K562 (cell line): ENCODE measurements around the gene SLC7A4. TPM values are rescaled to one million over a fixed set of nuclear protein-coding genes. Genes with fewer than 3 reads are reported as not detected.
A peak's percentile ranks its signal among the peaks of the same experiment; 100 is the strongest.

ENCODE experiments used
- COPS2 ChIP-seq: fragments of 450-650 bp; conservative IDR thresholded peaks from 2 replicates; pipeline ENCODE4 v1.6.1; 2016; ENCODE audit warnings: mild to moderate bottlenecking, moderate library complexity
- DPF2 ChIP-seq: fragments of 450-650 bp; IDR thresholded peaks from 2 replicates; pipeline ENCODE4 v1.6.1; 2016
- ERF ChIP-seq: fragments of 450-650 bp; formaldehyde crosslinking; IDR thresholded peaks from 2 replicates; pipeline ENCODE4 v1.4.0; 2020; ENCODE audit warnings: mild to moderate bottlenecking, mixed read lengths
- ESRRA ChIP-seq: fragments of 450-650 bp; IDR thresholded peaks from 2 replicates; pipeline ENCODE4 v1.6.1; 2014; ENCODE audit warnings: low read depth, mild to moderate bottlenecking, moderate library complexity, borderline replicate concordance
- FOXP4 ChIP-seq: sonication (generic); formaldehyde crosslinking; IDR thresholded peaks from 2 replicates; pipeline ENCODE4 v1.8.0; 2022; ENCODE audit warnings: mild to moderate bottlenecking, missing genetic modification reagents, borderline replicate concordance
- HNRNPUL1 ChIP-seq: fragments of 200-400 bp; formaldehyde crosslinking; IDR thresholded peaks from 2 replicates; pipeline ENCODE4 v1.6.1; 2017; ENCODE audit warnings: low read length
- HOXB6 ChIP-seq: fragments of 250-450 bp; sonication (Bioruptor Pico); IDR thresholded peaks from 2 replicates; pipeline ENCODE4 v1.5.1; 2022; ENCODE audit warnings: mild to moderate bottlenecking, borderline replicate concordance
- HSF4 ChIP-seq: fragments of 250-450 bp; sonication (Bioruptor Pico); IDR thresholded peaks from 2 replicates; pipeline ENCODE4 v2.1.2; 2022; ENCODE audit warnings: mild to moderate bottlenecking, moderate library complexity, borderline replicate concordance
- KHSRP ChIP-seq: fragments of 450-650 bp; IDR thresholded peaks from 2 replicates; pipeline ENCODE4 v1.6.1; 2017
- MEF2D ChIP-seq: conservative IDR thresholded peaks from 2 replicates; pipeline ENCODE4 v1.6.1; 2016; ENCODE audit warnings: low read depth, missing genetic modification characterization, missing compliant biosample characterization
- NR2C1 ChIP-seq, 2 experiments: fragments of 450-650 bp; IDR thresholded peaks; 2 replicates each; pipeline ENCODE4 v1.6.1; 2017; ENCODE audit warnings: mild to moderate bottlenecking in 2 of 2, antibody characterized with exemption in 1 of 2, inconsistent platforms in 1 of 2, missing compliant biosample characterization in 1 of 2, missing genetic modification characterization in 1 of 2
- POLR2G ChIP-seq: fragments of 200-400 bp; formaldehyde crosslinking; IDR thresholded peaks from 2 replicates; pipeline ENCODE4 v1.6.1; 2017; ENCODE audit warnings: low read depth, mild to moderate bottlenecking, antibody characterized with exemption, low read length, moderate library complexity
- SAFB2 ChIP-seq: fragments of 200-400 bp; formaldehyde crosslinking; IDR thresholded peaks from 2 replicates; pipeline ENCODE4 v1.6.1; 2018; ENCODE audit warnings: borderline replicate concordance, low read length, low read depth, moderate library complexity; ENCODE audit not compliant: severe bottlenecking
- SP1 ChIP-seq: sonication (generic); formaldehyde crosslinking; IDR thresholded peaks from 2 replicates; pipeline ENCODE4 v1.8.1; 2022; ENCODE audit warnings: mild to moderate bottlenecking, missing genetic modification reagents
- TGIF2 ChIP-seq: sonication (generic); formaldehyde crosslinking; IDR thresholded peaks from 2 replicates; pipeline ENCODE4 v1.8.1; 2022; ENCODE audit warnings: mild to moderate bottlenecking, missing genetic modification reagents, moderate library complexity
- TSC22D4 ChIP-seq: fragments of 450-650 bp; IDR thresholded peaks from 2 replicates; pipeline ENCODE4 v1.6.1; 2016; ENCODE audit warnings: missing genetic modification characterization, missing biosample characterization, control low read depth
- ZBTB43 ChIP-seq: sonication (generic); formaldehyde crosslinking; IDR thresholded peaks from 2 replicates; pipeline ENCODE4 v1.8.0; 2023; ENCODE audit warnings: mild to moderate bottlenecking, missing genetic modification reagents
- ZBTB9 ChIP-seq: fragments of 450-650 bp; formaldehyde crosslinking; IDR thresholded peaks from 2 replicates; pipeline ENCODE4 v1.4.0; 2020; ENCODE audit warnings: mild to moderate bottlenecking, moderate library complexity
- ZNF239 ChIP-seq: fragments of 250-450 bp; sonication (Bioruptor Pico); IDR thresholded peaks from 2 replicates; pipeline ENCODE4 v1.4.0; 2020; ENCODE audit warnings: mild to moderate bottlenecking
- ZNF41 ChIP-seq: fragments of 250-450 bp; sonication (Bioruptor Pico); conservative IDR thresholded peaks from 2 replicates; pipeline ENCODE4 v1.4.0; 2020; ENCODE audit warnings: mild to moderate bottlenecking
- polyA plus RNA-seq, 8 experiments: library from polyadenylated mRNA; depleted of rRNA in 4 of 8; stranded (reverse) in 5 of 8; unstranded in 3 of 8; fragments of >200 nt; fragmentation: Nextera tagmentation in 2 of 8; fragmentation: Illumina TruSeq in 1 of 8; extraction: Ambion mirVana in 2 of 8; extraction: Trizol in 1 of 8; gene quantifications; 2 replicates each; pipeline versions ENCODE4 v1.2.1 to v1.2.3, GENCODE V29; 2011 to 2014; ENCODE audit warnings: inconsistent platforms in 1 of 8, missing spikeins in 1 of 8
- total RNA-seq, 7 experiments: library from RNA; depleted of rRNA in 6 of 7; stranded (reverse); fragments of >200 nt in 6 of 7; fragmentation: Illumina TruSeq in 2 of 7; extraction: Trizol in 2 of 7; gene quantifications; 2 replicates each; pipeline versions ENCODE4 v1.2.1 to v1.2.3, GENCODE V29; 2011 to 2021; ENCODE audit warnings: low replicate concordance in 1 of 7
- TF ChIP-seq, protein P1 (sequence below): fragments of 250-450 bp; sonication (Bioruptor Pico); IDR thresholded peaks from 2 replicates; pipeline ENCODE4 v1.8.0; 2021; ENCODE audit warnings: mild to moderate bottlenecking, moderate library complexity
- TF ChIP-seq, protein P2 (sequence below): fragments of 450-650 bp; IDR thresholded peaks from 2 replicates; pipeline ENCODE4 v1.6.1; 2016; ENCODE audit warnings: antibody characterized with exemption

The SLC7A4 gene
- total and polyA plus RNA-seq, 9 of the 15 experiments (the other 6 are each of a cell fraction or from before 2014, with no cell fraction given) = not detected

DNA sequence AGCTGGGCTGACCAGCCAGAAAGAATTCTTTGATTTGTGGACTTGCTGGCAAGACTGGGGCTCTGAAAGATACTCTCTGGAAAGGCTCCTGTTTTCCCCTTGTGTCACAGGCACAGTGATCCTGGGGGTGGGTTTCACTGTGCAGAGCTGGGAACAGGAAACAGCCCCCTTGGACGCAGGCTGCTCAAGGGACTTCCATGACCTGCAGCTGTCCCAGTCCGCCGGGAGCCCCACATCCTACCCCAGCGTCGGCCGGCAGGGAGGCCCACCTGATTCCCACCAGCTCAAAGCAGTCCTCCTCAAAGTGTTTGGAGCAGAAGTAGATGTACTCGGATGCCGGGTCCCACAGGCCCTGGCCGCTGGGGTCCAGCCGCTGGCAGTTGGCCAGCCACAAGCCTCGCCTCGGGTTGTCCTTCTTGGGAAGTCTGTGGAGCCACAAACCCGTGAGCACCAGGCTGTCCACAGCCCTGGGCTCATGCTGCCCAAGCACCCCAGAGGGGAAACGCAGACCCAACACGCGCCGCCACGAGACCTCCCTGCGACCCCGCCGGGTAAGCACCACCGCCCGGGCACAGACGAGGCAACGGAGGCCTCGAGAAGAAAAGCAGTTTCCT is 31.3 kb downstream of the SLC7A4 start (continued):
- TF ChIP-seq FOXP4 (CRISPR knock-in tag) (no peak), ZBTB9 (CRISPR knock-in tag) (no peak; the same call in 1 of the 2 replicates), HOXB6 (CRISPR knock-in tag) (0 out of 2 replicates have a peak, but pooled peaks have one; percentile 33), COPS2 (no peak), ERF (peak; percentile 73), DPF2 (no peak), ZNF239 (CRISPR knock-in tag) (peak; percentile 24; the same call in 1 of the 2 replicates), TSC22D4 (tag) (no peak), HSF4 (CRISPR knock-in tag) (no peak), ESRRA (no peak), SAFB2 (no peak), KHSRP (no peak), MEF2D (tag) (no peak), HNRNPUL1 (no peak), ZBTB43 (CRISPR knock-in tag) (no peak), SP1 (CRISPR knock-in tag) (no peak), ZNF41 (CRISPR knock-in tag) (peak; percentile 39; the same call in 1 of the 2 replicates), POLR2G (no peak), TGIF2 (CRISPR knock-in tag) (no peak), NR2C1 (IDR thresholded peaks at IDR 0.05) (no peak), NR2C1 (tag; IDR thresholded peaks at IDR 0.05) (no peak)
- TF ChIP-seq, protein P1, sequence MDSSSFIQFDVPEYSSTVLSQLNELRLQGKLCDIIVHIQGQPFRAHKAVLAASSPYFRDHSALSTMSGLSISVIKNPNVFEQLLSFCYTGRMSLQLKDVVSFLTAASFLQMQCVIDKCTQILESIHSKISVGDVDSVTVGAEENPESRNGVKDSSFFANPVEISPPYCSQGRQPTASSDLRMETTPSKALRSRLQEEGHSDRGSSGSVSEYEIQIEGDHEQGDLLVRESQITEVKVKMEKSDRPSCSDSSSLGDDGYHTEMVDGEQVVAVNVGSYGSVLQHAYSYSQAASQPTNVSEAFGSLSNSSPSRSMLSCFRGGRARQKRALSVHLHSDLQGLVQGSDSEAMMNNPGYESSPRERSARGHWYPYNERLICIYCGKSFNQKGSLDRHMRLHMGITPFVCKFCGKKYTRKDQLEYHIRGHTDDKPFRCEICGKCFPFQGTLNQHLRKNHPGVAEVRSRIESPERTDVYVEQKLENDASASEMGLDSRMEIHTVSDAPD (CRISPR knock-in tag) = no peak
- TF ChIP-seq, protein P2, sequence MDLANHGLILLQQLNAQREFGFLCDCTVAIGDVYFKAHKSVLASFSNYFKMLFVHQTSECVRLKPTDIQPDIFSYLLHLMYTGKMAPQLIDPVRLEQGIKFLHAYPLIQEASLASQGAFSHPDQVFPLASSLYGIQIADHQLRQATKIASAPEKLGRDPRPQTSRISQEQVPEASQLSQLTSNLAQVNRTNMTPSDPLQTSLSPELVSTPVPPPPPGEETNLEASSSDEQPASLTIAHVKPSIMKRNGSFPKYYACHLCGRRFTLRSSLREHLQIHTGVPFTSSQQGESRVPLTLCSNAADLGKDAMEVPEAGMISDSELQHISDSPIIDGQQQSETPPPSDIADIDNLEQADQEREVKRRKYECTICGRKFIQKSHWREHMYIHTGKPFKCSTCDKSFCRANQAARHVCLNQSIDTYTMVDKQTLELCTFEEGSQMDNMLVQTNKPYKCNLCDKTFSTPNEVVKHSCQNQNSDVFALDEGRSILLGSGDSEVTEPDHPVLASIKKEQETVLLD = no peak
